Measurements from ENCODE around the gene ANKRD55.
"Not testable (repeated sequence)": the region's sequence is repeated elsewhere in the genome, so short reads cannot be mapped to it uniquely, and the experiment has no call there.

The ANKRD55 gene

DNA sequence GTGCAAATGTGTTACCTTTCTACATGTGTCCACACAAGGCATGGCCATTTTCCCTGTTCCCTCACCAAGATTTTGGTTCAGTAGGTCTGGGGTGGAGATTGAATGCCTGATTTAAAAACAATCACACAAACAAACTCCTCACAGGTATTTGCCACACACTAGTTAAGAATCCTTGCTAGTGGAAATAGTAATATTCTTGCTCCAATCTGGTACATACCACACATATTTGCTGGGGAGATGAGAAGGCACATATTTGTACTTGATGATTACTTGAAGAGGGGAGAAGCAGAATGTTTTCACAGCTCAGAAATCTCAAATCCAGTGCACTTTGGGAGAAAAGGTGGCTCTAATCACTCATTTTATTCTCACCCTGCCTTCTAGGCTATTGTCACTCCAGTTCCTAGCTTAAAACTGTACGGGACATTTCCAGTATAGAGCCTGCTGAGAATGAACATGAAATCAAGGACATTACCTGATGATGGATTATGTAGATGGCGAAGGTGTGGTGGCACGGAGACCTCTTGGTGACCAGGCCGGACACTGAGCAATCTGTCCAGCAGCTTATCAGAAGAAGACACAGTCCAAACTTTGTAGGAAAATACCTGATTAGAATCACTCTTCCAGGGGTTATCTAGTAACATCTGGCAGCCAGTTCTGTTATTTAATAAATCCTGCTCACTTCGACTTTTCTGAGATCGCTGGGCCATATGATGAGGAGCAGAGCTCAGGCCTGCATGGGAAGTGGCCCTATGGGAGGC, 122.3 kb downstream of the ANKRD55 start:
- in situ Hi-C loops (cut with MboI; ENCODE audit: low sequenced_read_pairs) = no loop called here

DNA sequence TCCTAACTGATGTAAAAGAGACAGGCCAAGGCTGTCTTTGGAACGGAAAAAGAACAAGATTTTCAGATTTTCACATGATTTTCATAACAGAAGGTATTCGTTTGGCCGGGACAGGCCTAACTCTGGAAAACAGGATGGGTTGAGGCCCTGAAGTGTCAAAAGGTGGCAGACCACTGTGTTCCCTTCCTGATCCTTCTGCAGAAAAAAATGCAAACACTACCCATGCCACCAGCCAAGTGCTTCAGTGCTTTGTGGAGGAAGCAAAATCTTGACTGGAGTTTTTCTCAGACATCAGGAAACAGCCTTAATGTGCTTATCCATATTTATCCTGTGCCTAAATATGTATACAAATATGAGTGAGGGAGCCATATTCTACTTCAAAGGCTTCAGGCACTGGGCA, 124.9 kb downstream of the ANKRD55 start:
- in situ Hi-C loops (cut with MboI; ENCODE audit: low sequenced_read_pairs) = no loop called here

DNA sequence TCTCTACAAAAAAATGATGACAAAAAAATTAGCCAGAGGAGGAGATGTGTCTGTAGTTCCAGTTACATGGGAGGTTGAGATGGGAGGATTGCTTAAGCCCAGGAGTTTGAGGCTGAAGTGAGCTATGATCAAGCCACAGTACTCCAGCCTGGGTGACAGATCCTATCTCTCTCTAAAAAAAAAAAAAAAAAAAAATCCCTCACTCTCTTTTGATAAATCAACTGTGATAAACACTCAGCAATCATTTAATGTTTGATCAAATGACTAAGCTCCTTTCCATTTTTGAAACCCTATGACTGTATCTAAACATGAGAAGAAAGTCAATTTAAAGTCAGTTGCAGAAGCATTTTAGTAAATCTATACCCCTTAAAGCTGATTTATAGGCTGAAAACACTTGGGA, 126.3 kb downstream of the ANKRD55 start:
- in situ Hi-C loops (cut with MboI; ENCODE audit: low sequenced_read_pairs) = no loop called here

DNA sequence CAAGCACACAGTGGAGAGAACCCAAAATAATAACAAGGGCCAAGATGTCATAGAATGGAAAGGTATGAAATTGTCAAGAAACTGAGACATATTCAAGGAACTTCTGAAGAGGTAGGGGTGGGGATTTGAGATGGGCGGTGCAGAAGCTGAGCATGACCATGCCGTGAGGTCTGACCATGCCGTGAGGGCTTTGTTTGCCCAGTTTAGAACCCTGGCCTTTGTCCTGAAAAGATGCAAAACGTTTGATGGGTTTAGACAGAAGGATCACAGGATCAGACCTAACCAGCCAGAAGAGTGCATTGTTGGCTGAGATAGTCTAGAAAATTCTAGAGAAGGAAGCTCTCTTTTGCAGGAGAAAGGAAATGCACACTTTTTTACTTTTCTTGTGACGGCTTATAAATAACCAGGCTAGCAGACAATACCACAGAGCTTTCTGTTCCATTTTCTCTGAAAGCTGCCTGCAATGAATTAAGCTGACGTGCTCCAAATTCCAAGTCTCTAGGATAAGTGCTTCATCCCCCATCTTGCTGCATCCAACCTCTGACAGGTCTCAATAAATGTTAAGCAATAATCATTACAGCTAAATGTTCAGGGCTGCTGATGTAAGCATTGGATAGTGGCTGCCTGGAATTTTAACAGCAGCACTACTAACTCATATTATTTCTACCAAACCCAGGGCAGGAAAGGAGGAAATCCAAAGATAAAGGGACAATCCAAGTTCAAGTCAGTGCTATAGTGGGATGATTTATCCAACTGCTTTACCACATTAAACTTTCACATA, 127.4 kb downstream of the ANKRD55 start:
- in situ Hi-C loops (cut with MboI; ENCODE audit: low sequenced_read_pairs) = no loop called here

DNA sequence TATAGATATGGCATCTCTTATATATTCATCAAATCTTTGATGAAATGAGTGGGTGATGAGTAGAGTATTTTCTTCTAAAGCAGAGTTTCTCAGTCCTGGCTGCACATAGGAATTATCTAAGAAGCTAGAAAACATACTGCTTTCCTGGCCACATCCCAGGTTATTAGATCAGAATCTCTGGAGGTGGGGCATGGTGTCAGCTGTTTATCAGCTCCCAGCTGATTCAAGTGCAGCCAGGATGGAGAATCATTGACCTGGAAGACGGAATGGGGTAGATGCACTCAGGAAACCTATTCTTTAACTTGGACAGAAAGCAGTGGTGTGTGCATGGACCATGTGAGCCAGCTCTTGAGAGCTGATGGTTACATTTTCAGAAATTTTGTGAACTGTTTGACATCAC, 130.2 kb downstream of the ANKRD55 start:
- in situ Hi-C loops (cut with MboI; ENCODE audit: low sequenced_read_pairs) = no loop called here

DNA sequence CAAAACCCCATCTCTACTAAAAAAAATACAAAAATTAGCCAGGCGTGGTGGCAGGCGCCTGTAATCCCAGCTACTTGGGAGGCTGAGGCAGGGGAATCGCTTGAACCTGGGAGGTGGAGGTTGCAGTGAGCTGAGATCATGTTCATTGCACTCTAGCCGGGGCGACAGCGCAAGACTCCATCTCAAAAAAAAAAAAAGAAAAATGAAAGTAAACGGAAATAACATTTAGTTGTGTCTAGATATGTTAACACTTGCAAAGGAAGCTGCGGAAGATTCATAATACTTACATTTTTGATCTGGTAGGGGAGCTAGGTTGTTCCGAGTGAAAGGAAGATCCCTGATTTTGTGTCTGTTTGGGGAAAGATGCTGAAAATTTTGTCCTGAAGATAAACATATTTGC, 130.9 kb downstream of the ANKRD55 start:
- in situ Hi-C loops (cut with MboI; ENCODE audit: low sequenced_read_pairs) = not testable (repeated sequence)

DNA sequence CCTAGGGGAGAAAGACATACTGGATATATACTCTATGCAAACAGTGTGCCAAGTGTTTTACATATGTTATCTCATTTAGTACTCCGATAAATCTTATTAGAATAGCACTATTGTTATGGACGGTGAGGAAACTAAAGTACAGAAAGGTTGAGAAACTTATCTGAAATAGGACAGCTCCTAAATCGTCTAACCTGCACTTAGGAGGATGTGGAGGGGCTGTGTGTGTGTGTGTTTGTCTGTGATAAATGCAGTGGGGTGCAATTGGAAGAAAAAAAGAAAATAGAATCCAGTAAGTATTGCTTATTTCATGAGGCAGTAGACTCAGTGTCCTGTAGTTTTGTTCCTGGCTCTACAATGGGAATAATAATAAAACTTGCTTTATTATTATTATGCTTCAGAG, 131.9 kb downstream of the ANKRD55 start:
- in situ Hi-C loops (cut with MboI; ENCODE audit: low sequenced_read_pairs) = no loop called here

DNA sequence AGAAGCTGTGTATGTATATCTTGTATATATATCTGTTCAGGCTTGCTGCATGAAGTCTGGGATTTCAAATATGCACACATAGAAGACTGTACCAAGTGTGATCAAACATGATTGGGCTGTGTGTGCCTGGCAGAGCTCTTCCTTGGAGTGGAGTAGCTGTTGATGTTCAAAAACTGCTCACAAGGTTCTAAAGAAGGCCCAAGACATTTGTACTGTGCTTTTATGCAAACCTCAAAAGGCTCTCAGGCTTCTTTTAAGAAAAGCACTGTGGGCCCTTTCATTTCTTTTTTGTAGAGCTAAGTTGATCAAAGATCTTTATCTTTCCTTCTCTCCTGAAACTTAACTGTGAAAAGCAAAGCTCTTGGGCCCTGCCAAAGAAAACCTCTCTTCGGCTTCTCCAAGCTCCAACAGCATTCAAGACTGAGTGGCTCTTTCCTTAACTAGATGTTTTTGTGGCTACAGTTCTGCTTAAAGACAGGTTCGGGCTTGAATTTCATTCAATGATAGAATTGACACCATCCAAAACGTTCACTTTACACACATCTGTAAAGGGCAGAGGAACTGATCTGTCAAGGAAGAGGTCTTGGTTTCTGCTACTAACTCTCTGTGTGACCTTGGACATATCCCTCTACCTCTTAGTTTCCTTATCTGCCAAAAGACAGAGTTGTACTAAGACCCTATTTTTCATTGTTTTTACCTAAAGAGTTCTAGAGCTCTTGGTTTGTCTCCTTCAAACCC, 132.5 kb downstream of the ANKRD55 start:
- in situ Hi-C loops (cut with MboI; ENCODE audit: low sequenced_read_pairs) = no loop called here

DNA sequence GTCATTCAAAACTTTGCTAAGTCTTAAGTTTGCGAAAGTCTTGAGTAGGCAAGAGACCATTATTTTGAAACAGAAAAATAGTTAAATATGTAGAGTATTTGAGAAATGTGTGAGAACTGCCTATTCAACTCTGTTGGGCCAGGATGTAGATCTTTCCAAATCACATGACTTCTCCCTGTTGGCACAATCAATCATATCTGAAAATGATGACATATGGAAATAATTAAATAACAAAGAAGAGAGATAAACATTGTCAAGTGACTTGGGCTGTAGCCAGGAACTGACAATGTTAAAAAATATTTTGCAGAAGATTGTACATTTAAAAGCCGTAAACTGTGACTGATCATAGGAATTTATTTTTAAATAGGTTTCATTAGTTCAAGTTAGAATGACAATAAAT, 133.8 kb downstream of the ANKRD55 start:
- in situ Hi-C loops (cut with MboI; ENCODE audit: low sequenced_read_pairs) = no loop called here

DNA sequence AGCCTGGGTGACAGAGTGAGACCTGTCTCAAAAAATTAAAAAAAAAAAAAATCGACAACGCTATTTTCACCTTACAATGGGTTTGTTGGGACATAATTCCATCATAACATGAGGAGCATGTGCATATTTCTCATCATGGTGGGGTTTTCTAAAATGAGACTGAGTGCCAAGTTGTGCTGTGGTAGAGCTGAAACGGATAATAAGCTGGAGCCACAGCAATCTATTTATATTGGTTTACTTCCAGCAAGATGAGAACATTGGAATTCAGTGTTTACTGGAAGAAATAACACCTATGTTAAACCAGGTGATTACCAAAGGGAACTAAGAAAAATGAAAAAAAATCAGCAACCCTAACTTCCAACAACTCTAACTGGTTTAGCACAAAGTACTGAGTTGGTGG, 136.1 kb downstream of the ANKRD55 start:
- in situ Hi-C loops (cut with MboI; ENCODE audit: low sequenced_read_pairs) = no loop called here

DNA sequence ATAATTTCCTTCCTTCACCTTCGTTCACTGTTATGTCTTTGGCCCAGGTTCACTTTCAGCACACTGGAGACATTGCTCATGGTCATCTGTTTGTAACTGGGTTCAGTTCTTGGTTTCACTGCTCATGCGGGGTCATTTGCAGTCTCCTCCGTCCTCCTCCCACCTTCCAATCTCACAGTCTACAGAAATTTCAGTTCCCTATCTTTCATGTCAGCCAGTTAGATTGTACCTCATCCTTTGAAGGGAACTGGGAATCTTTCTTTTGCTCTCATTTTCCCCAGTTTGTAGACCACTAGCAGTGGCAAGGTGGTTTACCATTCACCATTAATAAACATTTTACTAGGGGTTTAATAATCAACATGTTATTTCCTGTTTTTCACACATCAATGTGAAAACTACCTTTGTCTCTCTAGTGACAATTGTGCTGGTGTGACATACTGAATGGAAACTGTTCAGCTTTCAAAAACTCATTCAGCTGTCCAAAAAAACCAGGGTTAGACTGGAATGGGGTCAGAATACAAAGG, 137.5 kb downstream of the ANKRD55 start:
- in situ Hi-C loops (cut with MboI; ENCODE audit: low sequenced_read_pairs) = no loop called here

DNA sequence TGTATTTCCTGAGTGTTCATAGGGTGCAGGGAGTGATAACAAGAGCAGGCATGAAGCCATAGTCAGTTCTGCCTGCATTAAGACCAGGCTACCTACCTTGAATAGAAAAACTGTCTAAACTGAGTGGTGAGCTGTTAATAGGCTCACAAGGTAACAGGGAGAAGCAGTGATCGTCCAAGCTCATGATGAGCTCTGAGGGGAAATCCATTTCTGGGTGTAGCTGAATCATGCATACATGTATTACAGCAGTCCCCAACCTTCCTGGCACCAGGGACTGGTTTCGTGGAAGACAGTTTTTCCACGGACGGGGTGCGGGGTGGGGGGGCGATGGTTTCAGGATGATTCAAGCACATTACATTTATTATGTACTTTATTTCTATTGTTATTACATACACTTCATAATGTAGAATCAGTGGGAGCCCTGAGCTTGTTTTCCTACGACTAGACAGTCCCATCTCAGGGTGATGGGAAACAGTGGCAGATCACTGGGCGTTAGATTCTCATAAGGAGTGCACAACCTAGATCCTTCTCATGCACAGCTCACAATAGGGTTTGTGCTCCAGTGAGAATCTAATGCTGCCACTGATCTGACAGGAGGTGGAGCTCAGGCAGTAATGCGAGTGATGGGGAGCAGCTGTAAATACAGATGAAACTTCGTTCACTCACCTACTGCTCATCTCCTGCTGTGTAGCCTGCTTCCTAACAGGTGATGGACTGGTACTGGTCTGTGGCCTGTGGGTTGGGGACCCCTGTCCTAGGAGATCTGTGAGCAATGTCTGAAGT, 138.4 kb downstream of the ANKRD55 start:
- in situ Hi-C loops (cut with MboI; ENCODE audit: low sequenced_read_pairs) = no loop called here

DNA sequence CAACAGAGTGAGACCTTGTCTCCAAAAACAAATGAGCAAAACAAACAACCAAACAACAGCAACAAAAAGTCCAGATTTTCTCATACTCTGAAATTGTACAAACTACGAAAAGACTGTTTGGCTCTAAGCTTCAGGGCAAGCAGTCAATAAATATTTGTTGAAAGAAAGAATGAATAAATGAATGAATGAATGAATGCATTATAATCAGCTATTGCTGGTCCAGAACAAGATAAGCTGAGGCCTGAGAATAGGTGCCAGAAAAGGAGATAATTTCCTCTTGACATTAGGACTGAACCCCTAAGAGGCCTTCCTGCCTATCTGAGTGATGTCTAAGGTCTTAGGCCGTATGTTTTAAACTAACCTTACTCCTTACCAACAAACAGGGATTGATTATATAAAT, 139.2 kb downstream of the ANKRD55 start:
- in situ Hi-C loops (cut with MboI; ENCODE audit: low sequenced_read_pairs) = no loop called here

DNA sequence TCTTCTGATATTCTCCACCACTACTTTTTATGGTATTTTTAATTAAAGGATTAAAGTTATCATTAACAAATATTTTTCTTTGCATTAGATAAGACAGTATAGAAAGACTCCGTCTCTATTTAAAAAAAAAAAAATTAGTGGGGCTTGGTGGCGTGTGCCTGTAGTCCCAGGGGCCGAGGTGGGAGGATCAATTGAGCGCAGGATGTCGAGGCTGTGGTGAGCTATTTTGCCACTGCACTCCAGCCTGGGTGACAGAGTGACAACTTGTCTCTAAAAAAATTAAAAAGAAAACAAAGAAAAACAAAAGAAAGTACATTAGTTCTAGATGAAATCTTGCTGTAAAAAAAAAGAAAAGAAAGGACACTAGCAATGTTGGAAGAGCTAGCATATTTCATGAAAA, 141.0 kb downstream of the ANKRD55 start:
- in situ Hi-C loops (cut with MboI; ENCODE audit: low sequenced_read_pairs) = no loop called here

DNA sequence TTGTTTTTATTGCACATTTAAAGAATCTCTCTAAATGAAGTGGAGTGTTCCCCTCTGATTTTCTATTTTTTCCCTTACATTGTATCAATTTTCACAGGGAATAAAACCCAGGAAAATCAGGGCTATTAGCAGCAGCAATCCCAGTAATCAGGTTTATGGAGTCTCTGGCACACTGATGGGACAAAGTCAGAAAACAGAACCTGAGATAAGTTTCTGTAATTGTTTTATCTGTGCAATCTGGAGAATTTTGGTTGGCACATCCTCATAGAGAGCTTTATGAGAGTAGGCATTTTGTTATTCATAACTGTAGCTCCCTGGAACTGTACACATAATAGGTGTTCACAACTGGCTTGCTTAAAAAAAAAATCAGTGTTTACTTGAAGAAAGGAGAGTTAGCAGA, 141.5 kb downstream of the ANKRD55 start:
- in situ Hi-C loops (cut with MboI; ENCODE audit: low sequenced_read_pairs) = no loop called here

DNA sequence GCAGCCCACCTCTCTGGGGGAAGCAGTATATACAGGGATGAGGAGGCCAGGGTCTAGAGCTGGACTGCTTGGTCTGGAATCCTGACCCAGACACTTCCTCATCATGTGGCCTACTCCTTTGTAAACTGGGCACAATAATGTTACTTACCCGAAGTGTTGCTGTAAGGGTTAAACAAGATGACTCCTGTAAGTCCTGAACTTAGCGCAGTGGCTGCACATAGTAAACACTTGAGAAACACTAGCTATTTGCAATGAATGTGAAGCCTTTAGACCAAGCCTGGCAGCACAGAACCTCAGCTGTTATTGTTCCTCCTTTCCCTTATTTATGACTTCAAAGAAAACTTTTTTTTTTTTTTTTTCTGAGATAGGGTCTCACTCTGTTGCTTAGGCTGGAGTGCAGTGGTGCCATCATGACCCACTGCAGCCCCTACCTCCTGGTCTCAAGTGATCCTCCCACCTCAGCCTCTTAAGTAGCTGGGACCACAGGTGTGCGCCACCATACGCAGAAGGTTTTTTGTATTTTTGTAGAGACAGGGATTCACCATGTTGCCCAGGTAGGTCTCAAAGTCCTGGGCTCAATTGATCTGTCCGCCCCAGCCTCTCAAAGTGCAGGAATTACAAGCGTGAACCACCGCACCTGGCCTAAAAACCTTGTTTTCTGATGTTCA, 142.2 kb downstream of the ANKRD55 start:
- in situ Hi-C loops (cut with MboI; ENCODE audit: low sequenced_read_pairs) = no loop called here

DNA sequence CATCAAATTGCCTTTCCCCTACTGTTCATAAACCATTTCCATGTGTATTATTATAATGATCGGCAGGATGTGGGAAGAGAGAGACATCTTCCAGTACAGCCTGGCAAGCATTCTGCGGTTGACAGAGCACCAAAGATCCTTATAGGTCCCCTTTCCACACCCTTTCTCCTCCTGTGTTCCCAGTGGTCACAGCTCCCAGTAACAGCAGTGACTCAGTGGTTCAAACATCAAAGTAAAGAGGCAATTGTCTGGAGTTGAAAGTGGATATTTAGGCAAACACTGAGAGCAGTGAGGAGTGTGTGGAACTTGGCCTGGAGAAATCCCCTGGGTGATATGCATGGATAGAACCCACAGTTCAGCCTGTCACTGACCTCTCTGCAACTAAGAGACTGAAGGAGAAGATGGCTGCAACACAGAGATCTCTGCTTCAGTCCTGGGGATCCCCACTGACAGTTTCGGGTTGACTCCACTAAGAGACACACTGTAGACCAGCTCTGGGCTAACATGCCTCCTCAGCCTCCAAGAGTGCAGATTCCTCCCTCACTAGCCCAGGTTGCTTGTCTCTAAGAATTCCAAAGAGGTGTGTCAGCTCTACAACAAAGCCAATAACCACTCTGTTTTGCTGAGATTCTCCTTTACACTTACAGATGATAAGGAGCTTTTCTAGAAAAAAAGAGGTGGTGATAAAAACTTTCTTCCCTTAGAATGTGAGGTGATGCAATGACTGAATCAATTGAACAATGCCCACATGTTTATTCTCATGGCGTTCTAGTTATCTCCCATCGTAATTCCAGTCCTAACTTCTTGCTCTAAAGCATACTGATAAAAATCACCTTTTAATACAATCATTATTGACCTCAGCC, 143.9 kb downstream of the ANKRD55 start:
- in situ Hi-C loops (cut with MboI; ENCODE audit: low sequenced_read_pairs) = no loop called here

DNA sequence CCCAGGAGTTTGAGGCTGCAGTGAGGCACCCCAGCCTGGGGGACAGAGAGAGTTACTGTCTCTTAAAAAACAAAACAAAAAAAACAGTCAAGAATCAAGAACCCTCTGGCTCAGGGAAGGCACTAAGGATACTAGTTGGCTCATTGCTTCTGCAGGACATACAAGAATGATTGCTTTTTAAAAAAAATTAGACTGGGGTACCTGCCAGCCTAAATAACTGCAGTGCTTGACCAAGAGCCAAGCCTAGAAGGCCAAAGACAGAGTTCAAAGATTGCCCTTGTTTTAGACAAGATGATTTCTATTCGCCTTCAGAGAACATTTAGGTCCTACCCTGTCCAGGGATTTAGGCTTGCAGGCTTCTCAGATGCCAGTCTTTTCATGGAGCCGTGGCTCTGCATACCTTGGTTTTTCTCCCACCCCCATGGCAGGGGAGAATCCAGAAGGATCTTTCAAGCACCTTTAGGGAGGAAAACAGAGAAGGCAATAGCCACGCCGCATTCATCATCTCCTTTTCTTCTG, 144.6 kb downstream of the ANKRD55 start:
- in situ Hi-C loops (cut with MboI; ENCODE audit: low sequenced_read_pairs) = no loop called here

DNA sequence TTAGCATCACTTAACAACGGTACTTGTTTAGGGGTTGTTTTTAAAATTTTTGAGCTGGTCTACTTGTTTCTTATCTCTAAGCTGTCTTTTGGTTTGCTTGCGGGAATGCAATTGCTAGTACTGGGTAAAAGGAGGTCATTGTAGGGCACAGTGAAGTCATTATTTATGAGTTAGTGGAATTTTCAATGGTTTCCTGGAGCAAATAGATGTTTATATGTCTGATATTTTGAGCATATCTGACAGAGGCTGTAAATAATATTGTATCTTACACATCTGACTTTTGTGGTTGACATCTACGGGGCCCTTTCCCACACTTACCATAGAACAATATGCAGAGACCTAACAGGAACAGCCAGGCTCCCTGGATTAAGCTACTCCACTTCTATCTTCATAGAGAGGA, 147.9 kb downstream of the ANKRD55 start:
- in situ Hi-C loops (cut with MboI; ENCODE audit: low sequenced_read_pairs) = no loop called here

All from HL-60/S4 treated with phorbol 12-myristate 13-acetate at 8.2 ng/mL for 4 days and 3 days (cell line).